Glutamatergic neuron (in vitro differentiated cells): ENCODE results near the gene FAM20B. TPM values are rescaled to one million over a fixed set of nuclear protein-coding genes. Genes with fewer than 3 reads are reported as not detected.

Experiments
- DNase-seq: peaks from one replicate; pipeline ENCODE4 v3.0.0; 2022
- H3K27ac Mint-ChIP-seq: one replicate; pipeline ENCODE4 v1.8.0; 2020; ENCODE audit warnings: mild to moderate bottlenecking, mixed read lengths, inconsistent platforms; ENCODE audit not compliant: unreplicated experiment
- H3K27me3 Mint-ChIP-seq: one replicate; pipeline ENCODE4 v1.8.0; 2020; ENCODE audit warnings: mild to moderate bottlenecking, moderate library complexity, mixed read lengths, inconsistent platforms; ENCODE audit not compliant: unreplicated experiment
- H3K36me3 Mint-ChIP-seq: one replicate; pipeline ENCODE4 v1.8.0; 2020; ENCODE audit warnings: mild to moderate bottlenecking, mixed read lengths, inconsistent platforms; ENCODE audit not compliant: unreplicated experiment
- H3K4me1 Mint-ChIP-seq: one replicate; pipeline ENCODE4 v1.8.0; 2020; ENCODE audit warnings: mild to moderate bottlenecking, low read depth, mixed read lengths, inconsistent platforms; ENCODE audit not compliant: unreplicated experiment
- H3K4me3 Mint-ChIP-seq: one replicate; pipeline ENCODE4 v1.8.0; 2020; ENCODE audit warnings: mild to moderate bottlenecking, mixed read lengths, inconsistent platforms; ENCODE audit not compliant: unreplicated experiment
- H3K9me3 Mint-ChIP-seq: one replicate; pipeline ENCODE4 v1.8.0; 2020; ENCODE audit warnings: mild to moderate bottlenecking, moderate library complexity, mixed read lengths, inconsistent platforms; ENCODE audit not compliant: unreplicated experiment
- total RNA-seq: library from RNA; stranded (reverse); fragmentation: NEBNext Ultra II Directional; extraction: Animal tissue kit (Norgen Biotek cat#: 25700); gene quantifications from one replicate; pipeline ENCODE4 v1.2.1, GENCODE V29; 2021; ENCODE audit not compliant: unreplicated experiment
- TF ChIP-seq, protein P1 (sequence below): fragments of 200-600 bp; sonication (generic); IDR thresholded peaks from one replicate; pipeline ENCODE4 v1.5.0; 2021; ENCODE audit not compliant: partially characterized antibody, unreplicated experiment

FAM20B gene
- total RNA-seq, 1 donor from 2014 or later = 39.3 TPM

GRCh38 chr1:179058487-179059483 is 33.1 kb downstream of the FAM20B start:
- H3K27me3 Mint-ChIP-seq = no peaks in the 10 kb centered on the region
- no peaks in the 10 kb centered on the region for H3K9me3 Mint-ChIP-seq
- peaks cover 15% of the 10 kb centered on the region for H3K36me3 Mint-ChIP-seq
- no peak for DNase-seq
- no peak overlapping the region for H3K4me3 Mint-ChIP-seq
- no peaks in the 10 kb centered on the region for H3K4me1 Mint-ChIP-seq
- no peak overlapping the region for H3K27ac Mint-ChIP-seq
- TF ChIP-seq, protein P1, sequence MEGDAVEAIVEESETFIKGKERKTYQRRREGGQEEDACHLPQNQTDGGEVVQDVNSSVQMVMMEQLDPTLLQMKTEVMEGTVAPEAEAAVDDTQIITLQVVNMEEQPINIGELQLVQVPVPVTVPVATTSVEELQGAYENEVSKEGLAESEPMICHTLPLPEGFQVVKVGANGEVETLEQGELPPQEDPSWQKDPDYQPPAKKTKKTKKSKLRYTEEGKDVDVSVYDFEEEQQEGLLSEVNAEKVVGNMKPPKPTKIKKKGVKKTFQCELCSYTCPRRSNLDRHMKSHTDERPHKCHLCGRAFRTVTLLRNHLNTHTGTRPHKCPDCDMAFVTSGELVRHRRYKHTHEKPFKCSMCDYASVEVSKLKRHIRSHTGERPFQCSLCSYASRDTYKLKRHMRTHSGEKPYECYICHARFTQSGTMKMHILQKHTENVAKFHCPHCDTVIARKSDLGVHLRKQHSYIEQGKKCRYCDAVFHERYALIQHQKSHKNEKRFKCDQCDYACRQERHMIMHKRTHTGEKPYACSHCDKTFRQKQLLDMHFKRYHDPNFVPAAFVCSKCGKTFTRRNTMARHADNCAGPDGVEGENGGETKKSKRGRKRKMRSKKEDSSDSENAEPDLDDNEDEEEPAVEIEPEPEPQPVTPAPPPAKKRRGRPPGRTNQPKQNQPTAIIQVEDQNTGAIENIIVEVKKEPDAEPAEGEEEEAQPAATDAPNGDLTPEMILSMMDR = no peak

DNA sequence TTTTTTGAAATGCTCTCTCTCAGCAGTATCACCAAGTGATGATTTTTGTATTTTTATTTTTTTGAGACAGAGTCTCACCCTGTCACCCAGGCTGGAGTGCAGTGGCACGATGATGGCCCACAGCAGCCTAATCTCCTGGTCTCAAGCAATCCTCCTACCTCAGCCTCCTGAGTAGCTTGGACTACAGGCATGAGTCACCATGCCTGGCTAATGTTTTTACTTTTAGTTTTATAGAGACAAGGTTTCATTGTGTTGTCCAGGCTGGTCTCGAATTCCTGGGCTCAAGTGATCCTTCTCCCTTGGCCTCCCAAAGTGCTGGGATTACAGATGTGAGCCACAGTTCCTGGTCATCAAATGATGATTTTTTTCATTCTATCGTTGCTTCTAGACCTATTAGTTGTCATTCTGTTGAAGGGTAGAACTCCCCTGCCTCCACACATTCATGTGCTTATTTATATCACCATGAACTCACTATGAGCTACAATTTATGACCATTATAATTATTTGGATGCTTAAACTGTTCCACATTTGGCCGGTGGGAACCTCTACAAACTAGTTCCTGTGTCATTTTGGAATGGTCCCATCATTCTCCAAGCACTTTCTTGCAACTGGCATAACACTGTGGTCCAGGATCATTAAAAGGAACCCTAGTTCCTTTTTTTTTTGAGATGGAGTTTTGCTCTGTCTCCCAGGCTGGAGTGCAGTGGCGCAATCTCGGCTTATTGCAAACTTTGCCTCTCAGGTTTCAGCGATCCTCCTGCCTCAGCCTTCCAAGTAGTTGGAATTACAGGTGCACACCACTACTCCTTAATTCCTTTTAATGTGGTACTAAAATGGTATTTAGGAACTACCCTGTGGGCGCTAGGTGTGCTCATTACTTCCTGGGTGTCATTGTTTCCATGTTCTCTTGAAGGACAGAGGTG is 35.9 kb downstream of the FAM20B start:
- no peak for DNase-seq
- H3K27ac Mint-ChIP-seq = no peak overlapping the region
- TF ChIP-seq, protein P1 = no peak
- H3K36me3 Mint-ChIP-seq = peaks cover 7% of the 10 kb centered on the region
- no peak overlapping the region for H3K4me3 Mint-ChIP-seq
- no peaks in the 10 kb centered on the region for H3K9me3 Mint-ChIP-seq
- H3K27me3 Mint-ChIP-seq = no peaks in the 10 kb centered on the region
- H3K4me1 Mint-ChIP-seq = no peaks in the 10 kb centered on the region

- H3K36me3 Mint-ChIP-seq = peaks cover 4% of the 10 kb centered on the region
- H3K4me1 Mint-ChIP-seq = no peaks in the 10 kb centered on the region
- no peak overlapping the region for H3K4me3 Mint-ChIP-seq
- no peak overlapping the region for H3K27ac Mint-ChIP-seq
- H3K9me3 Mint-ChIP-seq = peaks cover 2% of the 10 kb centered on the region
- peaks cover 2% of the 10 kb centered on the region for H3K27me3 Mint-ChIP-seq
- TF ChIP-seq, protein P1 = no peak
- no peak for DNase-seq
These were observed 40.8 kb downstream of the FAM20B start for GRCh38 chr1:179066471-179066870.

DNA sequence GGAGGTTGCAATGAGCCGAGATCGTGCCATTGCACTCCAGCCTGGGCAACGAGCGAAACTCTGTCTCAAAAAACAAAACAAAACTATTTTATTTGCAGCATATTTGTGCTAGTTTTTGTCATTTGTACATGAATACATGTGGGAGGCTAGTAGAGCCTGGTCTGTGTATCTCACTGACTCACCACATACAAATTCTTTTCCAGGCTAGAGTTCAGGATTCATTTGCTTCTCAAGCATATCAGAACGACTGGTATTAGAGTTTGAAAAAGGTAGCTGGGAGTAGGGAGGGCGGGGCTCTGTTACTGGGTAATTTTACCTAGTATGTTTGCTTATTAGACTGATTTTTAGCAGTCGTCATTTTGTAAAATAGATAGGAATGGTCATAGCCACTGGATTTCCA is 51.7 kb downstream of the FAM20B start:
- Mint-ChIP-seq H3K4me3 (no peak overlapping the region), H3K9me3 (no peaks in the 10 kb centered on the region), H3K27me3 (no peaks in the 10 kb centered on the region), H3K4me1 (peaks cover 6% of the 10 kb centered on the region), H3K36me3 (no peaks in the 10 kb centered on the region), H3K27ac (no peak overlapping the region)
- no peak for DNase-seq
- TF ChIP-seq, protein P1 = no peak
